SK-N-SH (cell line): ENCODE data around the gene ZC3H8. TPM values are rescaled to one million over a fixed set of nuclear protein-coding genes. Genes with fewer than 3 reads are reported as not detected.

Experiments used
- CTCF ChIA-PET: fragments of 300-600, 350-600 bp; formaldehyde crosslinking; extraction: SDS; loops from one replicate; lab custom pipeline; 2021; lab: Yijun Ruan, JAX
- POLR2A ChIA-PET: fragments of 350-600 bp; sonication (Branson Sonifier 250); formaldehyde crosslinking; extraction: SDS; loops from one replicate; lab custom pipeline; 2020; ENCODE audit warnings: antibody characterized with exemption, inconsistent platforms; lab: Yijun Ruan, JAX
- DNase-seq: peaks from one replicate; pipeline ENCODE4 v3.0.0; 2012
- H2AFZ ChIP-seq: fragments of 200-600 bp; sonication (generic); 2 replicates; pipeline ENCODE4 v1.8.1; 2016; ENCODE audit warnings: antibody characterized with exemption, mild to moderate bottlenecking, low read depth
- H3F3A ChIP-seq: fragments of 200-600 bp; sonication (generic); replicated peaks from 2 replicates; pipeline ENCODE3; 2016; ENCODE audit warnings: antibody characterized with exemption, mild to moderate bottlenecking; ENCODE audit not compliant: insufficient read depth
- H3K27ac ChIP-seq, 2 experiments: fragments of 200-500 bp in 1 of 2; fragments of 200-600 bp in 1 of 2; sonication (Bioruptor generic) in 1 of 2; sonication (generic), shearing (Covaris generic) in 1 of 2; 2 replicates each; pipeline versions ENCODE4 v1.5.1 to v1.6.1; 2014 to 2016; ENCODE audit warnings: low read depth in 2 of 2, inconsistent platforms in 1 of 2, low read length in 1 of 2, mild to moderate bottlenecking in 1 of 2, mixed read lengths in 1 of 2
- H3K27me3 ChIP-seq: fragments of 200-600 bp; sonication (generic), shearing (Covaris generic); 2 replicates; pipeline ENCODE4 v1.6.1; 2016; ENCODE audit warnings: mixed run types; ENCODE audit not compliant: insufficient read depth
- H3K36me3 ChIP-seq, 2 experiments: fragments of 200-500 bp in 1 of 2; fragments of 200-600 bp in 1 of 2; sonication (Bioruptor generic) in 1 of 2; sonication (generic) in 1 of 2; replicated peaks in 1 of 2; 2 replicates each; pipeline versions ENCODE3 to v1.5.1; 2014 to 2016; ENCODE audit warnings: low read length in 1 of 2, mild to moderate bottlenecking in 1 of 2; ENCODE audit not compliant: insufficient read depth in 2 of 2, control insufficient read depth in 1 of 2
- H3K4me1 ChIP-seq, 2 experiments: fragments of 200-500 bp in 1 of 2; fragments of 200-600 bp in 1 of 2; sonication (Bioruptor generic) in 1 of 2; sonication (generic), shearing (Covaris generic) in 1 of 2; 2 replicates each; pipeline versions ENCODE4 v1.5.1 to v1.6.1; 2014 to 2016; ENCODE audit warnings: low read depth in 1 of 2, low read length in 1 of 2, mixed run types in 1 of 2; ENCODE audit not compliant: insufficient read depth in 2 of 2, control insufficient read depth in 1 of 2
- H3K4me2 ChIP-seq: fragments of 200-600 bp; sonication (generic), shearing (Covaris generic); 2 replicates; pipeline ENCODE4 v1.6.1; 2017; ENCODE audit warnings: mixed run types
- H3K4me3 ChIP-seq, 2 experiments: fragments of 200-500 bp in 1 of 2; fragments of 200-600 bp in 1 of 2; sonication (Bioruptor generic) in 1 of 2; sonication (generic), shearing (Covaris generic) in 1 of 2; 2 replicates each; pipeline versions ENCODE4 v1.5.1 to v1.8.1; 2014 to 2016; ENCODE audit warnings: low read depth in 2 of 2, inconsistent platforms in 1 of 2, low read length in 1 of 2, mild to moderate bottlenecking in 1 of 2, mixed read lengths in 1 of 2, moderate library complexity in 1 of 2
- H3K79me2 ChIP-seq: fragments of 200-600 bp; sonication (generic); 2 replicates; pipeline ENCODE4 v1.8.1; 2017; ENCODE audit warnings: mild to moderate bottlenecking; ENCODE audit not compliant: insufficient read depth
- H3K9ac ChIP-seq: fragments of 200-600 bp; sonication (generic); 2 replicates; pipeline ENCODE4 v1.6.1; 2017; ENCODE audit warnings: mixed run types
- H3K9me2 ChIP-seq: fragments of 200-600 bp; sonication (generic); 2 replicates; pipeline ENCODE4 v1.6.1; 2017; ENCODE audit warnings: mixed run types
- H3K9me3 ChIP-seq: fragments of 200-600 bp; sonication (generic); 2 replicates; pipeline ENCODE4 v1.6.1; 2017; ENCODE audit warnings: mixed run types, mild to moderate bottlenecking, moderate library complexity
- H4K20me1 ChIP-seq: fragments of 200-600 bp; sonication (generic); 2 replicates; pipeline ENCODE4 v1.6.1; 2017; ENCODE audit warnings: mild to moderate bottlenecking, mixed run types; ENCODE audit not compliant: insufficient read depth
- CHD2 ChIP-seq: fragments of 150-350 bp; IDR thresholded peaks from 2 replicates; pipeline ENCODE4 v1.6.1; 2018; ENCODE audit warnings: low read length; ENCODE audit not compliant: partially characterized antibody
- ELF1 ChIP-seq: IDR thresholded peaks from 2 replicates; pipeline ENCODE4 v1.4.0; 2012
- EZH2phosphoT487 ChIP-seq: fragments of 200-600 bp; sonication (generic); IDR thresholded peaks from 2 replicates; pipeline ENCODE4 v1.6.1; 2017; ENCODE audit warnings: low read depth, mixed run types, mild to moderate bottlenecking, antibody characterized with exemption, moderate library complexity, borderline replicate concordance
- FOSL2 ChIP-seq: IDR thresholded peaks from 2 replicates; pipeline ENCODE4 v1.4.0; 2012; ENCODE audit warnings: low read depth, mild to moderate bottlenecking, moderate library complexity, borderline replicate concordance
- FOXJ3 ChIP-seq: sonication (generic); formaldehyde crosslinking; IDR thresholded peaks from 2 replicates; pipeline ENCODE4 v1.5.1; 2020; ENCODE audit warnings: mild to moderate bottlenecking, missing genetic modification reagents
- GABPA ChIP-seq: IDR thresholded peaks from 2 replicates; pipeline ENCODE4 v1.4.0; 2012; ENCODE audit warnings: low read depth, mild to moderate bottlenecking
- MEF2A ChIP-seq: IDR thresholded peaks from 2 replicates; pipeline ENCODE4 v1.4.0; 2012; ENCODE audit warnings: low read depth, borderline replicate concordance
- RFX5 ChIP-seq: IDR thresholded peaks from 2 replicates; pipeline ENCODE4 v1.6.1; 2012; ENCODE audit warnings: mild to moderate bottlenecking, improper control_type of control experiment, low read length
- RXRA ChIP-seq: IDR thresholded peaks from 2 replicates; pipeline ENCODE4 v1.4.0; 2012; ENCODE audit warnings: low read depth, mild to moderate bottlenecking, borderline replicate concordance
- SIN3A ChIP-seq: IDR thresholded peaks from 2 replicates; pipeline ENCODE4 v1.6.1; 2012; ENCODE audit warnings: low read depth, mild to moderate bottlenecking, low read length, moderate library complexity, borderline replicate concordance
- SMC3 ChIP-seq: IDR thresholded peaks from 2 replicates; pipeline ENCODE4 v1.6.1; 2012; ENCODE audit warnings: low read depth, low read length, improper control_type of control experiment
- TAF1 ChIP-seq: IDR thresholded peaks from 2 replicates; pipeline ENCODE4 v1.6.1; 2012; ENCODE audit warnings: low read depth, mild to moderate bottlenecking, low read length, moderate library complexity, borderline replicate concordance
- WGBS: methylation state at CpG from one replicate; pipeline ENCODE4 v1.1.6; 2017; ENCODE audit warnings: low lambda C conversion rate; 5-methylcytosine and 5-hydroxymethylcytosine counted together
- polyA plus RNA-seq, 3 experiments: library from polyadenylated mRNA; depleted of rRNA; stranded (reverse); fragments of >200 nt; gene quantifications; 2 replicates each; pipeline ENCODE4 v1.2.3, GENCODE V29; 2012
- TF ChIP-seq, protein P1 (sequence below): IDR thresholded peaks from 2 replicates; pipeline ENCODE4 v1.6.1; 2012; ENCODE audit warnings: mild to moderate bottlenecking, low read depth, low read length, moderate library complexity
- TF ChIP-seq, protein P2 (sequence below): IDR thresholded peaks from 2 replicates; pipeline ENCODE4 v1.4.0; 2012; ENCODE audit warnings: low read depth, borderline replicate concordance
- TF ChIP-seq, protein P3 (sequence below): IDR thresholded peaks from 2 replicates; pipeline ENCODE4; 2012
- TF ChIP-seq, protein P4 (sequence below): fragments of 150-350 bp; IDR thresholded peaks from 2 replicates; pipeline ENCODE4 v1.6.1; 2017; ENCODE audit warnings: antibody characterized with exemption, low read length, low read depth, borderline replicate concordance
- TF ChIP-seq, protein P5 (sequence below): fragments of 200-600 bp; sonication (generic); IDR thresholded peaks from 2 replicates; pipeline ENCODE4 v1.6.1; 2017; ENCODE audit warnings: antibody characterized with exemption, mild to moderate bottlenecking, moderate library complexity
- TF ChIP-seq, protein P6 (sequence below): IDR thresholded peaks from 2 replicates; pipeline ENCODE4 v1.4.0; 2012; ENCODE audit warnings: low read depth

The ZC3H8 gene
- polyA plus RNA-seq, 1 of the 3 experiments (the other 2 are of a cell fraction) = 3.3 TPM

DNA sequence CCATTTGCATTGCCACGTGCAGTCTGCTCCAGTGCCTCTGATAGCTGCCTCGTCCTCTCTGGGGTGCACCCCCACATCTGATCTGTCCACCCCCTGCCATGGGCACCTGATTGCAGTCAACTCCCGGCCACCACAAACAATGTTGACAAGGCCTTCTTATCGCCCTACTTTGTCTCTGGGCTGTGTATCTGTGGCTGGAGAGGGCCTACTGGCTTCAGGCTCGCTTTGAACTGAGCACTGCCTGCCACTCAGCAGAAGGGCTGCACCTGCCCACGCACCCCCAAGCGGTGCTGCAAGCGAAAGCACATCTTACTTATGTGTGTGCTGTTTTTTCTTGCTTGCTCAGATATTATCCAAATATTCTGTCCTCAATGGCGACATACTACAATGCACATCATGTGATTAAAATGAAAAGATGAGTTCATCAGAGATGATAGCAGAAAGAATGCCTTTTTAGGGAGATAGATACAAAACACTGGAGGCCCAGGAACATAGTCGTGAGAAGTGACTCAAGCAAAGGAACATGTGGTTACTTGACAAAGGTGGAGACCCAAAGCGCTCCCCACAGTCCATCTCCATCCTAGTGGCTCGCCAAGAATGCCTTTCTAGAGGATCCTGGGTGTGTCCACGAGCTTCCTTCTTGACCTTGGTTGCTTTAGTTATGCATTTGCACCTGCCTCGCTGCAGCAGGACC, 87.9 kb downstream of the ZC3H8 start:
- H3K36me3 ChIP-seq = no peaks in the 10 kb centered on the region
- H3K4me2 ChIP-seq = no peak overlapping the region
- no peaks in the 10 kb centered on the region for H3K27me3 ChIP-seq
- 78% methylated on average over 14 of the region's 14 CpGs for WGBS
- H3F3A ChIP-seq = no peaks in the 10 kb centered on the region
- CTCF ChIA-PET = no interaction called here
- H3K4me1 ChIP-seq = no peaks in the 10 kb centered on the region; a peak in 1 of 4 replicates
- H3K9me2 ChIP-seq = no peaks in the 10 kb centered on the region
- H2AFZ ChIP-seq = no peak overlapping the region
- POLR2A ChIA-PET = no interaction called here
- H3K27ac ChIP-seq = no peak overlapping the region
- TF ChIP-seq FOXJ3 (CRISPR knock-in tag) = no peak
- no peak for TF ChIP-seq EZH2phosphoT487
- TF ChIP-seq GABPA = no peak
- no peak for TF ChIP-seq FOSL2
- no peak for TF ChIP-seq RFX5
- TF ChIP-seq TAF1 = no peak
- TF ChIP-seq, protein P1, sequence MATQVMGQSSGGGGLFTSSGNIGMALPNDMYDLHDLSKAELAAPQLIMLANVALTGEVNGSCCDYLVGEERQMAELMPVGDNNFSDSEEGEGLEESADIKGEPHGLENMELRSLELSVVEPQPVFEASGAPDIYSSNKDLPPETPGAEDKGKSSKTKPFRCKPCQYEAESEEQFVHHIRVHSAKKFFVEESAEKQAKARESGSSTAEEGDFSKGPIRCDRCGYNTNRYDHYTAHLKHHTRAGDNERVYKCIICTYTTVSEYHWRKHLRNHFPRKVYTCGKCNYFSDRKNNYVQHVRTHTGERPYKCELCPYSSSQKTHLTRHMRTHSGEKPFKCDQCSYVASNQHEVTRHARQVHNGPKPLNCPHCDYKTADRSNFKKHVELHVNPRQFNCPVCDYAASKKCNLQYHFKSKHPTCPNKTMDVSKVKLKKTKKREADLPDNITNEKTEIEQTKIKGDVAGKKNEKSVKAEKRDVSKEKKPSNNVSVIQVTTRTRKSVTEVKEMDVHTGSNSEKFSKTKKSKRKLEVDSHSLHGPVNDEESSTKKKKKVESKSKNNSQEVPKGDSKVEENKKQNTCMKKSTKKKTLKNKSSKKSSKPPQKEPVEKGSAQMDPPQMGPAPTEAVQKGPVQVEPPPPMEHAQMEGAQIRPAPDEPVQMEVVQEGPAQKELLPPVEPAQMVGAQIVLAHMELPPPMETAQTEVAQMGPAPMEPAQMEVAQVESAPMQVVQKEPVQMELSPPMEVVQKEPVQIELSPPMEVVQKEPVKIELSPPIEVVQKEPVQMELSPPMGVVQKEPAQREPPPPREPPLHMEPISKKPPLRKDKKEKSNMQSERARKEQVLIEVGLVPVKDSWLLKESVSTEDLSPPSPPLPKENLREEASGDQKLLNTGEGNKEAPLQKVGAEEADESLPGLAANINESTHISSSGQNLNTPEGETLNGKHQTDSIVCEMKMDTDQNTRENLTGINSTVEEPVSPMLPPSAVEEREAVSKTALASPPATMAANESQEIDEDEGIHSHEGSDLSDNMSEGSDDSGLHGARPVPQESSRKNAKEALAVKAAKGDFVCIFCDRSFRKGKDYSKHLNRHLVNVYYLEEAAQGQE = no peak
- no peak for TF ChIP-seq CHD2
- no peak for TF ChIP-seq MEF2A
- TF ChIP-seq, protein P2, sequence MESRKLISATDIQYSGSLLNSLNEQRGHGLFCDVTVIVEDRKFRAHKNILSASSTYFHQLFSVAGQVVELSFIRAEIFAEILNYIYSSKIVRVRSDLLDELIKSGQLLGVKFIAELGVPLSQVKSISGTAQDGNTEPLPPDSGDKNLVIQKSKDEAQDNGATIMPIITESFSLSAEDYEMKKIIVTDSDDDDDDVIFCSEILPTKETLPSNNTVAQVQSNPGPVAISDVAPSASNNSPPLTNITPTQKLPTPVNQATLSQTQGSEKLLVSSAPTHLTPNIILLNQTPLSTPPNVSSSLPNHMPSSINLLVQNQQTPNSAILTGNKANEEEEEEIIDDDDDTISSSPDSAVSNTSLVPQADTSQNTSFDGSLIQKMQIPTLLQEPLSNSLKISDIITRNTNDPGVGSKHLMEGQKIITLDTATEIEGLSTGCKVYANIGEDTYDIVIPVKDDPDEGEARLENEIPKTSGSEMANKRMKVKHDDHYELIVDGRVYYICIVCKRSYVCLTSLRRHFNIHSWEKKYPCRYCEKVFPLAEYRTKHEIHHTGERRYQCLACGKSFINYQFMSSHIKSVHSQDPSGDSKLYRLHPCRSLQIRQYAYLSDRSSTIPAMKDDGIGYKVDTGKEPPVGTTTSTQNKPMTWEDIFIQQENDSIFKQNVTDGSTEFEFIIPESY = no peak
- TF ChIP-seq, protein P3, sequence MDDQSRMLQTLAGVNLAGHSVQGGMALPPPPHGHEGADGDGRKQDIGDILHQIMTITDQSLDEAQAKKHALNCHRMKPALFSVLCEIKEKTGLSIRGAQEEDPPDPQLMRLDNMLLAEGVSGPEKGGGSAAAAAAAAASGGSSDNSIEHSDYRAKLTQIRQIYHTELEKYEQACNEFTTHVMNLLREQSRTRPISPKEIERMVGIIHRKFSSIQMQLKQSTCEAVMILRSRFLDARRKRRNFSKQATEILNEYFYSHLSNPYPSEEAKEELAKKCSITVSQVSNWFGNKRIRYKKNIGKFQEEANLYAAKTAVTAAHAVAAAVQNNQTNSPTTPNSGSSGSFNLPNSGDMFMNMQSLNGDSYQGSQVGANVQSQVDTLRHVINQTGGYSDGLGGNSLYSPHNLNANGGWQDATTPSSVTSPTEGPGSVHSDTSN = no peak
- TF ChIP-seq, protein P4, sequence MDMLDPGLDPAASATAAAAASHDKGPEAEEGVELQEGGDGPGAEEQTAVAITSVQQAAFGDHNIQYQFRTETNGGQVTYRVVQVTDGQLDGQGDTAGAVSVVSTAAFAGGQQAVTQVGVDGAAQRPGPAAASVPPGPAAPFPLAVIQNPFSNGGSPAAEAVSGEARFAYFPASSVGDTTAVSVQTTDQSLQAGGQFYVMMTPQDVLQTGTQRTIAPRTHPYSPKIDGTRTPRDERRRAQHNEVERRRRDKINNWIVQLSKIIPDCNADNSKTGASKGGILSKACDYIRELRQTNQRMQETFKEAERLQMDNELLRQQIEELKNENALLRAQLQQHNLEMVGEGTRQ = no peak
- no peak for TF ChIP-seq SMC3
- TF ChIP-seq ELF1 = no peak
- TF ChIP-seq, protein P5, sequence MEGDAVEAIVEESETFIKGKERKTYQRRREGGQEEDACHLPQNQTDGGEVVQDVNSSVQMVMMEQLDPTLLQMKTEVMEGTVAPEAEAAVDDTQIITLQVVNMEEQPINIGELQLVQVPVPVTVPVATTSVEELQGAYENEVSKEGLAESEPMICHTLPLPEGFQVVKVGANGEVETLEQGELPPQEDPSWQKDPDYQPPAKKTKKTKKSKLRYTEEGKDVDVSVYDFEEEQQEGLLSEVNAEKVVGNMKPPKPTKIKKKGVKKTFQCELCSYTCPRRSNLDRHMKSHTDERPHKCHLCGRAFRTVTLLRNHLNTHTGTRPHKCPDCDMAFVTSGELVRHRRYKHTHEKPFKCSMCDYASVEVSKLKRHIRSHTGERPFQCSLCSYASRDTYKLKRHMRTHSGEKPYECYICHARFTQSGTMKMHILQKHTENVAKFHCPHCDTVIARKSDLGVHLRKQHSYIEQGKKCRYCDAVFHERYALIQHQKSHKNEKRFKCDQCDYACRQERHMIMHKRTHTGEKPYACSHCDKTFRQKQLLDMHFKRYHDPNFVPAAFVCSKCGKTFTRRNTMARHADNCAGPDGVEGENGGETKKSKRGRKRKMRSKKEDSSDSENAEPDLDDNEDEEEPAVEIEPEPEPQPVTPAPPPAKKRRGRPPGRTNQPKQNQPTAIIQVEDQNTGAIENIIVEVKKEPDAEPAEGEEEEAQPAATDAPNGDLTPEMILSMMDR = no peak
- TF ChIP-seq RXRA = no peak
- no peak for TF ChIP-seq SIN3A
- TF ChIP-seq, protein P6, sequence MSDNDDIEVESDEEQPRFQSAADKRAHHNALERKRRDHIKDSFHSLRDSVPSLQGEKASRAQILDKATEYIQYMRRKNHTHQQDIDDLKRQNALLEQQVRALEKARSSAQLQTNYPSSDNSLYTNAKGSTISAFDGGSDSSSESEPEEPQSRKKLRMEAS = no peak
- H3K9me3 ChIP-seq = no peaks in the 10 kb centered on the region
- no peaks in the 10 kb centered on the region for H3K79me2 ChIP-seq
- H3K4me3 ChIP-seq = no peak overlapping the region
- H4K20me1 ChIP-seq = no peaks in the 10 kb centered on the region
- DNase-seq = no peak
- no peak overlapping the region for H3K9ac ChIP-seq
